SK-N-SH (cell line): ENCODE results near the gene SSBP2. TPM values are rescaled to one million over a fixed set of nuclear protein-coding genes. Genes with fewer than 3 reads are reported as not detected.

ENCODE experiments used
- CTCF ChIA-PET: fragments of 300-600, 350-600 bp; formaldehyde crosslinking; extraction: SDS; loops from one replicate; lab custom pipeline; 2021; lab: Yijun Ruan, JAX
- POLR2A ChIA-PET: fragments of 350-600 bp; sonication (Branson Sonifier 250); formaldehyde crosslinking; extraction: SDS; loops from one replicate; lab custom pipeline; 2020; ENCODE audit warnings: antibody characterized with exemption, inconsistent platforms; lab: Yijun Ruan, JAX
- DNase-seq: peaks from one replicate; pipeline ENCODE4 v3.0.0; 2012
- H2AFZ ChIP-seq: fragments of 200-600 bp; sonication (generic); 2 replicates; pipeline ENCODE4 v1.8.1; 2016; ENCODE audit warnings: antibody characterized with exemption, mild to moderate bottlenecking, low read depth
- H3F3A ChIP-seq: fragments of 200-600 bp; sonication (generic); replicated peaks from 2 replicates; pipeline ENCODE3; 2016; ENCODE audit warnings: antibody characterized with exemption, mild to moderate bottlenecking; ENCODE audit not compliant: insufficient read depth
- H3K27ac ChIP-seq, 2 experiments: fragments of 200-500 bp in 1 of 2; fragments of 200-600 bp in 1 of 2; sonication (Bioruptor generic) in 1 of 2; sonication (generic), shearing (Covaris generic) in 1 of 2; 2 replicates each; pipeline versions ENCODE4 v1.5.1 to v1.6.1; 2014 to 2016; ENCODE audit warnings: low read depth in 2 of 2, inconsistent platforms in 1 of 2, low read length in 1 of 2, mild to moderate bottlenecking in 1 of 2, mixed read lengths in 1 of 2
- H3K27me3 ChIP-seq: fragments of 200-600 bp; sonication (generic), shearing (Covaris generic); 2 replicates; pipeline ENCODE4 v1.6.1; 2016; ENCODE audit warnings: mixed run types; ENCODE audit not compliant: insufficient read depth
- H3K36me3 ChIP-seq, 2 experiments: fragments of 200-500 bp in 1 of 2; fragments of 200-600 bp in 1 of 2; sonication (Bioruptor generic) in 1 of 2; sonication (generic) in 1 of 2; replicated peaks in 1 of 2; 2 replicates each; pipeline versions ENCODE3 to v1.5.1; 2014 to 2016; ENCODE audit warnings: low read length in 1 of 2, mild to moderate bottlenecking in 1 of 2; ENCODE audit not compliant: insufficient read depth in 2 of 2, control insufficient read depth in 1 of 2
- H3K4me1 ChIP-seq, 2 experiments: fragments of 200-500 bp in 1 of 2; fragments of 200-600 bp in 1 of 2; sonication (Bioruptor generic) in 1 of 2; sonication (generic), shearing (Covaris generic) in 1 of 2; 2 replicates each; pipeline versions ENCODE4 v1.5.1 to v1.6.1; 2014 to 2016; ENCODE audit warnings: low read depth in 1 of 2, low read length in 1 of 2, mixed run types in 1 of 2; ENCODE audit not compliant: insufficient read depth in 2 of 2, control insufficient read depth in 1 of 2
- H3K4me2 ChIP-seq: fragments of 200-600 bp; sonication (generic), shearing (Covaris generic); 2 replicates; pipeline ENCODE4 v1.6.1; 2017; ENCODE audit warnings: mixed run types
- H3K4me3 ChIP-seq, 2 experiments: fragments of 200-500 bp in 1 of 2; fragments of 200-600 bp in 1 of 2; sonication (Bioruptor generic) in 1 of 2; sonication (generic), shearing (Covaris generic) in 1 of 2; 2 replicates each; pipeline versions ENCODE4 v1.5.1 to v1.8.1; 2014 to 2016; ENCODE audit warnings: low read depth in 2 of 2, inconsistent platforms in 1 of 2, low read length in 1 of 2, mild to moderate bottlenecking in 1 of 2, mixed read lengths in 1 of 2, moderate library complexity in 1 of 2
- H3K79me2 ChIP-seq: fragments of 200-600 bp; sonication (generic); 2 replicates; pipeline ENCODE4 v1.8.1; 2017; ENCODE audit warnings: mild to moderate bottlenecking; ENCODE audit not compliant: insufficient read depth
- H3K9ac ChIP-seq: fragments of 200-600 bp; sonication (generic); 2 replicates; pipeline ENCODE4 v1.6.1; 2017; ENCODE audit warnings: mixed run types
- H3K9me2 ChIP-seq: fragments of 200-600 bp; sonication (generic); 2 replicates; pipeline ENCODE4 v1.6.1; 2017; ENCODE audit warnings: mixed run types
- H3K9me3 ChIP-seq: fragments of 200-600 bp; sonication (generic); 2 replicates; pipeline ENCODE4 v1.6.1; 2017; ENCODE audit warnings: mixed run types, mild to moderate bottlenecking, moderate library complexity
- H4K20me1 ChIP-seq: fragments of 200-600 bp; sonication (generic); 2 replicates; pipeline ENCODE4 v1.6.1; 2017; ENCODE audit warnings: mild to moderate bottlenecking, mixed run types; ENCODE audit not compliant: insufficient read depth
- CHD2 ChIP-seq: fragments of 150-350 bp; IDR thresholded peaks from 2 replicates; pipeline ENCODE4 v1.6.1; 2018; ENCODE audit warnings: low read length; ENCODE audit not compliant: partially characterized antibody
- ELF1 ChIP-seq: IDR thresholded peaks from 2 replicates; pipeline ENCODE4 v1.4.0; 2012
- EZH2phosphoT487 ChIP-seq: fragments of 200-600 bp; sonication (generic); IDR thresholded peaks from 2 replicates; pipeline ENCODE4 v1.6.1; 2017; ENCODE audit warnings: low read depth, mixed run types, mild to moderate bottlenecking, antibody characterized with exemption, moderate library complexity, borderline replicate concordance
- GABPA ChIP-seq: IDR thresholded peaks from 2 replicates; pipeline ENCODE4 v1.4.0; 2012; ENCODE audit warnings: low read depth, mild to moderate bottlenecking
- GATA2 ChIP-seq: sonication (generic); formaldehyde crosslinking; IDR thresholded peaks from 2 replicates; pipeline ENCODE4 v1.5.0; 2020; ENCODE audit warnings: mild to moderate bottlenecking, missing genetic modification reagents
- JUND ChIP-seq: IDR thresholded peaks from 2 replicates; pipeline ENCODE4 v1.4.0; 2012
- MXI1 ChIP-seq: IDR thresholded peaks from 2 replicates; pipeline ENCODE4 v1.6.1; 2012; ENCODE audit warnings: mild to moderate bottlenecking, low read depth, low read length, improper control_type of control experiment
- NFIC ChIP-seq: IDR thresholded peaks from 2 replicates; pipeline ENCODE4 v1.4.0; 2012; ENCODE audit warnings: borderline replicate concordance
- PBX3 ChIP-seq: IDR thresholded peaks from 2 replicates; pipeline ENCODE4; 2012
- POLR2AphosphoS5 ChIP-seq: IDR thresholded peaks from 2 replicates; pipeline ENCODE4 v1.6.1; 2012; ENCODE audit warnings: low read depth, low read length
- RAD21 ChIP-seq: IDR thresholded peaks from 2 replicates; pipeline ENCODE4 v1.6.1; 2012; ENCODE audit warnings: mild to moderate bottlenecking, low read length
- REST ChIP-seq: IDR thresholded peaks from 2 replicates; pipeline ENCODE4 v1.6.1; 2012; ENCODE audit warnings: mild to moderate bottlenecking, low read depth, low read length, moderate library complexity
- SIN3A ChIP-seq: IDR thresholded peaks from 2 replicates; pipeline ENCODE4 v1.6.1; 2012; ENCODE audit warnings: low read depth, mild to moderate bottlenecking, low read length, moderate library complexity, borderline replicate concordance
- TEAD4 ChIP-seq: IDR thresholded peaks from 2 replicates; pipeline ENCODE4 v1.4.0; 2012; ENCODE audit warnings: mild to moderate bottlenecking, borderline replicate concordance; ENCODE audit not compliant: insufficient read depth
- USF2 ChIP-seq: fragments of 150-350 bp; IDR thresholded peaks from 2 replicates; pipeline ENCODE4 v1.6.1; 2017; ENCODE audit warnings: antibody characterized with exemption, low read length, low read depth, borderline replicate concordance
- YY1 ChIP-seq: IDR thresholded peaks from 2 replicates; pipeline ENCODE4 v1.4.0; 2012; ENCODE audit warnings: low read depth, mild to moderate bottlenecking
- ZBTB33 ChIP-seq: IDR thresholded peaks from 2 replicates; pipeline ENCODE4 v1.4.0; 2012; ENCODE audit warnings: low read depth, borderline replicate concordance
- WGBS: methylation state at CpG from one replicate; pipeline ENCODE4 v1.1.6; 2017; ENCODE audit warnings: low lambda C conversion rate; 5-methylcytosine and 5-hydroxymethylcytosine counted together
- polyA plus RNA-seq, 3 experiments: library from polyadenylated mRNA; depleted of rRNA; stranded (reverse); fragments of >200 nt; gene quantifications; 2 replicates each; pipeline ENCODE4 v1.2.3, GENCODE V29; 2012
- TF ChIP-seq, protein P1 (sequence below): IDR thresholded peaks from 2 replicates; pipeline ENCODE4 v1.4.0; 2012; ENCODE audit warnings: low read depth, borderline replicate concordance

SSBP2 gene
- polyA plus RNA-seq, 1 of the 3 experiments (the other 2 are of a cell fraction), result 35.3 TPM

- Histone ChIP-seq H3K9ac (no peak overlapping the region), H2AFZ (no peak overlapping the region), H3K4me3 (no peak overlapping the region), H3K79me2 (no peaks in the 10 kb centered on the region), H3K27ac (no peak overlapping the region), H4K20me1 (no peaks in the 10 kb centered on the region), H3F3A (no peaks in the 10 kb centered on the region), H3K4me1 (no peaks in the 10 kb centered on the region), H3K27me3 (no peaks in the 10 kb centered on the region), H3K9me3 (no peaks in the 10 kb centered on the region), H3K4me2 (no peak overlapping the region), H3K36me3 (peaks cover 0 to 18% of the 10 kb centered on the region in 2 experiments), H3K9me2 (no peaks in the 10 kb centered on the region)
- no peak for DNase-seq
- TF ChIP-seq GATA2 (CRISPR knock-in tag) (no peak), PBX3 (no peak), RAD21 (no peak), POLR2AphosphoS5 (no peak), REST (no peak), SIN3A (no peak), NFIC (no peak), TEAD4 (no peak), JUND (no peak), ZBTB33 (no peak), ELF1 (no peak), CHD2 (no peak), GABPA (no peak), EZH2phosphoT487 (no peak), USF2 (no peak), YY1 (no peak), MXI1 (no peak)
- TF ChIP-seq, protein P1, sequence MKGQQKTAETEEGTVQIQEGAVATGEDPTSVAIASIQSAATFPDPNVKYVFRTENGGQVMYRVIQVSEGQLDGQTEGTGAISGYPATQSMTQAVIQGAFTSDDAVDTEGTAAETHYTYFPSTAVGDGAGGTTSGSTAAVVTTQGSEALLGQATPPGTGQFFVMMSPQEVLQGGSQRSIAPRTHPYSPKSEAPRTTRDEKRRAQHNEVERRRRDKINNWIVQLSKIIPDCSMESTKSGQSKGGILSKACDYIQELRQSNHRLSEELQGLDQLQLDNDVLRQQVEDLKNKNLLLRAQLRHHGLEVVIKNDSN, result no peak
- WGBS, result 95% methylated on average over 3 of the region's 3 CpGs
- ChIA-PET POLR2A (no interaction called here), CTCF (no interaction called here)
These were observed 117.4 kb downstream of the SSBP2 start for GRCh38 chr5:81633471-81633870.
